ENCODE measurements around the gene SLC4A9.

GRCh38 chr5:140365282-140365681 is 5.3 kb downstream of the SLC4A9 start:
- TF ChIP-seq TAF1 (IDR thresholded peaks at IDR 0.05; ENCODE audit: borderline replicate concordance, insufficient read depth, low read length) (no peak), POLR2AphosphoS5 (IDR thresholded peaks at IDR 0.05; ENCODE audit: low read depth, low read length) (no peak)
